Esophagus squamous epithelium (tissue), 5 donors: ENCODE results near the gene COL23A1. TPM values are rescaled to one million over a fixed set of nuclear protein-coding genes. Genes with fewer than 3 reads are reported as not detected.

Experiments used
- DNase-seq: peaks from one replicate; lab custom pipeline; 2025; lab: John Stamatoyannopoulos, UW
- H3K27ac ChIP-seq, 4 donors: fragments of 200-600 bp; sonication (generic); one replicate each; pipeline ENCODE4 v1.5.1; 2016 to 2019; ENCODE audit warnings: mild to moderate bottlenecking in 1 of 4
- H3K27me3 ChIP-seq, 4 donors: fragments of 200-600 bp; sonication (generic); 1 replicate in 3 of 4; 2 replicates in 1 of 4; pipeline versions ENCODE4 v1.5.1 to v1.6.0; 2017 to 2021; ENCODE audit warnings: antibody characterized with exemption in 1 of 4
- H3K36me3 ChIP-seq, 3 donors: fragments of 200-600 bp; sonication (generic); one replicate each; pipeline ENCODE4 v1.5.1; 2016 to 2019
- H3K4me1 ChIP-seq, 3 donors: fragments of 200-600 bp; sonication (generic); one replicate each; pipeline ENCODE4 v1.5.1; 2017 to 2019
- H3K4me3 ChIP-seq, 4 donors: fragments of 200-600 bp; sonication (generic); 1 replicate in 3 of 4; 2 replicates in 1 of 4; pipeline ENCODE4 v1.5.1; 2016 to 2019; ENCODE audit warnings: mild to moderate bottlenecking in 2 of 4, moderate library complexity in 1 of 4
- H3K9me3 ChIP-seq, 3 donors: fragments of 200-600 bp; sonication (generic); one replicate each; pipeline ENCODE4 v1.5.1; 2016 to 2019
- CTCF ChIP-seq, 6 experiments: fragments of 450-650 bp in 4 of 6; fragments of 200-600 bp in 2 of 6; sonication (generic) in 2 of 6; IDR thresholded peaks; one replicate each; pipeline ENCODE4 v1.5.1; 2016 to 2019; ENCODE audit warnings: antibody characterized with exemption in 6 of 6, mild to moderate bottlenecking in 4 of 6, moderate library complexity in 4 of 6
- POLR2A ChIP-seq, 4 donors: fragments of 450-650 bp; IDR thresholded peaks; one replicate each; pipeline ENCODE4 v1.6.1; 2017; ENCODE audit warnings: antibody characterized with exemption in 4 of 4, mild to moderate bottlenecking in 4 of 4, moderate library complexity in 3 of 4
- WGBS, 2 donors: methylation state at CpG; one replicate each; pipeline ENCODE4 v1.1.5; 2018; 5-methylcytosine and 5-hydroxymethylcytosine counted together
- intact Hi-C: fragments of 100-400 bp; cut with DNase I; formaldehyde crosslinking; loops from one replicate; pipeline ENCODE4 v1.15.0; 2022
- total RNA-seq, 4 donors: library from RNA; depleted of rRNA; stranded (reverse); fragments of >200 nt; gene quantifications; one replicate each; pipeline ENCODE4 v1.1.0, GENCODE V29; 2016
- donor health status: DM: yes; HTN: yes; CAD: no.

COL23A1 gene
- total RNA-seq, 4 donors from 2014 or later = 0.41 to 1.5 (median 0.44) TPM; not detected in 1

GRCh38 chr5:178267876-178268275 is 322.3 kb downstream of the COL23A1 start:
- peaks cover 0 to 5% (median 0%) of the 10 kb centered on the region in 4 donors for H3K27me3 ChIP-seq
- no peaks in the 10 kb centered on the region for H3K36me3 ChIP-seq
- no peak overlapping the region for H3K4me3 ChIP-seq
- H3K9me3 ChIP-seq = no peaks in the 10 kb centered on the region
- WGBS, 2 donors = 83 to 97% methylated on average over 1 to 6 of the region's 10 CpGs
- no peaks in the 10 kb centered on the region for H3K4me1 ChIP-seq
- no peak for DNase-seq
- H3K27ac ChIP-seq = no peak overlapping the region
- intact Hi-C loops = no loop called here
- TF ChIP-seq POLR2A (IDR thresholded peaks at IDR 0.05) (no peak), CTCF (IDR thresholded peaks at IDR 0.05) (no peak)

DNA sequence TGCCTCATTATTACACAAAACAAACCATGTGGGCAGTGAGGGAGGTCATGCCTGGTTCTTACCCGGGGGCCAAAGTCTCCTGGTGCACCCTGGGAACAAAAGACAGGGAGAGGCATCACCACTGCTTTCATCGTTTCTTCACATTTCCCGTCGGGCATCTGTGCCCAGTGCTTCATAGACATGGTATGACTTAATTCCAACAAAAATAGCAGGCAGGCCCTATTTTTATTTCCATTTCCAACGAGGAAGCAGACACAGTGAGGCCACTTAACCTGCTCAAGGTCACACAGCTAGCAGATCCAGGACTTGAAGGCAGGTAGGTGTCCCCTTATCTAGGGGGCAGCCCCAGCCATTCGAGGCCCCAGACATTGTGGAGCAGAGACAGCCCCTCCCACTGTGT is 322.9 kb downstream of the COL23A1 start:
- H3K27me3 ChIP-seq = peaks cover 0 to 5% (median 0%) of the 10 kb centered on the region in 4 donors
- no peaks in the 10 kb centered on the region for H3K4me1 ChIP-seq
- no peaks in the 10 kb centered on the region for H3K9me3 ChIP-seq
- no peaks in the 10 kb centered on the region for H3K36me3 ChIP-seq
- 74 to 78% methylated on average over 3 to 4 of the region's 6 CpGs for WGBS, 2 donors
- DNase-seq = no peak
- H3K27ac ChIP-seq = no peak overlapping the region
- H3K4me3 ChIP-seq = no peak overlapping the region
- TF ChIP-seq CTCF (IDR thresholded peaks at IDR 0.05) = no peak
- no peak for TF ChIP-seq POLR2A (IDR thresholded peaks at IDR 0.05)
- intact Hi-C loops = no loop called here

GRCh38 chr5:178266581-178266980 is 323.6 kb downstream of the COL23A1 start:
- no peak overlapping the region for H3K4me3 ChIP-seq
- H3K9me3 ChIP-seq = no peaks in the 10 kb centered on the region
- intact Hi-C loops = no loop called here
- DNase-seq = no peak
- H3K27ac ChIP-seq = no peak overlapping the region
- TF ChIP-seq CTCF (IDR thresholded peaks at IDR 0.05) = no peak
- H3K4me1 ChIP-seq = no peaks in the 10 kb centered on the region
- WGBS, 2 donors = 79 to 88% methylated on average over 2 to 10 of the region's 10 CpGs
- H3K36me3 ChIP-seq = no peaks in the 10 kb centered on the region
- peaks cover 0 to 5% (median 0%) of the 10 kb centered on the region in 4 donors for H3K27me3 ChIP-seq

DNA sequence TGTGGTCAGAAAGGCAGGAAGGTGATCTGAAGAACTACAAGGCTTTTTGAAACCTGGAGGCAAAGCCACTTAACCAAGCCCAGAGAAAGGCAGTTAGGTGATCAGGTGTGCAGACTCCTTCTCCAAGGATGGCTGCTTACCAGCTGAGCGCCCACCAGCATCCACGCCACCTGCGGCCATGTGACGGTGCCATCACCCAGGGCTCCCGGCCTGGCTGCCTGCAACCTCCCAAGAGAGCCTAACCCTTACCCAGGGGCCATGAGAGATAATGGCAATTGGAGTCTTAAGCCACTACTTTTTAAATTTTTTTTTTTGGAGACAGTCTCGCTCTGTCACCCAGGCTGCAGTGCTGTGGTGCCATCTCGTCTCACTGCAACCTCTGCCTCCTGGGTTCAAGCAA is 324.4 kb downstream of the COL23A1 start:
- H3K27me3 ChIP-seq = peaks cover 0 to 5% (median 0%) of the 10 kb centered on the region in 4 donors
- intact Hi-C loops = no loop called here
- no peak for TF ChIP-seq POLR2A (IDR thresholded peaks at IDR 0.05)
- H3K4me3 ChIP-seq = no peak overlapping the region
- H3K36me3 ChIP-seq = no peaks in the 10 kb centered on the region
- DNase-seq = no peak
- WGBS, 2 donors = 84 to 96% methylated on average over 6 to 7 of the region's 7 CpGs
- no peak overlapping the region for H3K27ac ChIP-seq
- no peaks in the 10 kb centered on the region for H3K4me1 ChIP-seq
- H3K9me3 ChIP-seq = no peaks in the 10 kb centered on the region

- Histone ChIP-seq H3K36me3 (no peaks in the 10 kb centered on the region), H3K9me3 (no peaks in the 10 kb centered on the region), H3K27ac (no peak overlapping the region), H3K4me3 (no peak overlapping the region), H3K27me3 (no peaks in the 10 kb centered on the region), H3K4me1 (no peaks in the 10 kb centered on the region)
- 75 to 79% methylated on average over 4 of the region's 4 CpGs for WGBS, 2 donors
- intact Hi-C loops = no loop called here
- no peak for TF ChIP-seq POLR2A (IDR thresholded peaks at IDR 0.05)
- TF ChIP-seq CTCF (IDR thresholded peaks at IDR 0.05) = no peak
- no peak for DNase-seq
These were observed 326.1 kb downstream of the COL23A1 start for GRCh38 chr5:178264044-178264443.
